ENCODE results near the gene DPP4.

The DPP4 gene

DNA sequence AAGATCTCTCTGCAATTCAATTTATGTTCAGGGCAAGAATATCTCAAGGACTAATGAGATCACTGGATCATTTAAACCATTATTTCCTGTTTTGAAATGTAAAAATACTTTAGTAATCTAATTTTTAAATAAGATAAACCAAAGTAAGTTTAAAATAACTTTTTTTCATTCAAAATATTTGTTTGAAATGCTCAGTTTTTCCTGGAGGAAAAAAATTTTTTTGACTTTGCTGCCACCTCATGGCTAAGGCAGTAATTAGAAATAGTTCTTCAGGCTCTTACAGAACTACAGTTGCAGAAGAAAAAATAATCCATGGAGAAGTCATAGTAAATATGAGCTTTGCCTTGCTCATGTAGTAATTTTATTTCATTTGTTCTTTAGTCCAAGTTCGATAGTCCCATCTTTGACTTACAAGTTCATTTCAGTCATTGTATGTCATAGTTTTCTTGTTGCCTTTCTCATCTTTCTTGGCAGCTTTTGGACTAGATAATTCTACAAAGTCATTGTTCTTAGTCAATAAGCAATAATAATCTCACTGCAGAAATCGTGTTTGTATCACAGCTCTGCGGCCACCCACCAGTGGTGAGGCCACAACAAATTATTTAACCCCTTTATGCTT lies 127.4 kb downstream of the DPP4 start:
- no peak for DNase-seq

GRCh38 chr2:161943011-161943410 lies 131.0 kb downstream of the DPP4 start:
- DNase-seq: no peak

Measured in NCI-H2107 (cell line).